22Rv1 (cell line): ENCODE results near the gene IL20RB.

Experiments
- CTCF ChIP-seq: fragments of 450-650 bp; IDR thresholded peaks from 2 replicates; pipeline ENCODE4 v1.5.1; 2017; ENCODE audit warnings: mild to moderate bottlenecking
- ZFX ChIP-seq: fragments of 450-650 bp; IDR thresholded peaks from 2 replicates; pipeline ENCODE4 v1.6.1; 2017; ENCODE audit warnings: antibody characterized with exemption, borderline replicate concordance

GRCh38 chr3:136954251-136954650 lies 3.5 kb upstream of the IL20RB start:
- no peak for TF ChIP-seq CTCF
- no peak for TF ChIP-seq ZFX
